ENCODE measurements around the gene FLNB. TPM values are rescaled to one million over a fixed set of nuclear protein-coding genes. Genes with fewer than 3 reads are reported as not detected.

FLNB gene
- total and polyA plus RNA-seq, 9 of the 15 experiments (the other 6 are each of a cell fraction or from before 2014, with no cell fraction given) = 9.4 to 48.1 (median 25.6) TPM

- TF ChIP-seq MYNN (IDR thresholded peaks at IDR 0.05) (no peak), MYNN (CRISPR knock-in tag; IDR thresholded peaks at IDR 0.05) (no peak), BHLHE40 (IDR thresholded peaks at IDR 0.05; ENCODE audit: low read length) (no peak), ETS2 (tag; IDR thresholded peaks at IDR 0.05; ENCODE audit: borderline replicate concordance, poor library complexity, severe bottlenecking) (no peak), IFI16 (CRISPR knock-in tag; IDR thresholded peaks at IDR 0.05) (no peak), ZNF57 (CRISPR knock-in tag; IDR thresholded peaks at IDR 0.05) (no peak), ZBTB8A (IDR thresholded peaks at IDR 0.05; ENCODE audit: partially characterized antibody) (no peak), ZZZ3 (IDR thresholded peaks at IDR 0.05) (no peak), SMAD4 (CRISPR knock-in tag; conservative IDR thresholded peaks at IDR 0.05) (no peak), EP300 (IDR thresholded peaks at IDR 0.05; ENCODE audit: low read length) (no peak), ZBTB7A (IDR thresholded peaks at IDR 0.05; ENCODE audit: borderline replicate concordance, control insufficient read depth, low read depth, low read length) (no peak), TFAM (CRISPR knock-in tag; conservative IDR thresholded peaks at IDR 0.05) (no peak), KDM4B (IDR thresholded peaks at IDR 0.05; ENCODE audit: borderline replicate concordance in 2 of 2, low read depth in 1 of 2) (no peak), ZMIZ1 (IDR thresholded peaks at IDR 0.05; ENCODE audit: low read depth in 2 of 2, low read length in 2 of 2) (no peak), MED1 (CRISPR knock-in tag; IDR thresholded peaks at IDR 0.05; ENCODE audit: borderline replicate concordance) (no peak)
- FAIRE-seq (no peak), DNase-seq (ENCODE audit: extremely low read depth in 1 of 4, low spot score in 3 of 4) (no peak), ATAC-seq (no peak)
- Histone ChIP-seq H3K4me1 (replicated peaks in 1 of 2; ENCODE audit: control insufficient read depth in 2 of 2, insufficient read depth in 2 of 2, low read length in 2 of 2) (peaks cover 3 to 8% of the 10 kb centered on the region in 2 experiments; a peak in 4 of 5 replicates), H3K9me3 (replicated peaks; ENCODE audit: control insufficient read depth, insufficient read depth, low read depth, low read length) (no peaks in the 10 kb centered on the region), H3K4me2 (ENCODE audit: insufficient read depth, low read length) (no peak overlapping the region), H3K9ac (ENCODE audit: insufficient read depth in 1 of 2, low read depth in 2 of 2, low read length in 2 of 2) (no peak overlapping the region), H3K9me1 (ENCODE audit: control insufficient read depth, insufficient read depth, low read length) (no peaks in the 10 kb centered on the region), H3K27me3 (ENCODE audit: control insufficient read depth in 2 of 2, insufficient read depth in 2 of 2, low read length in 2 of 2) (no peaks in the 10 kb centered on the region), H4K20me1 (replicated peaks; ENCODE audit: control insufficient read depth, insufficient read depth, low read length) (no peaks in the 10 kb centered on the region), H3K27ac (ENCODE audit: extremely low read depth, low read depth, low read length) (no peak overlapping the region), H2AFZ (ENCODE audit: low read depth, low read length) (no peak overlapping the region), H3K79me2 (ENCODE audit: control insufficient read depth, insufficient read depth, low read length) (no peaks in the 10 kb centered on the region), H3K4me3 (no peak overlapping the region), H3K36me3 (ENCODE audit: control insufficient read depth, insufficient read depth, low read length) (no peaks in the 10 kb centered on the region)
- CTCF ChIA-PET (ENCODE audit: low intra/inter-chr PET ratio) = no interaction called here
- WGBS (ENCODE audit: insufficient coverage, low coverage, missing lambda C conversion rate) = 9% methylated on average over 6 of the region's 8 CpGs
- no TSS peak for BruUV-seq (replicated peaks)
- POLR2A ChIA-PET = no interaction called here
- intact Hi-C loops (cut with micrococcal nuclease) (no loop called here), in situ Hi-C loops (cut with MboI) (no loop called here)
Observed at GRCh38 chr3:57978316-57978715, 29.9 kb upstream of the FLNB start.

All from K562 (cell line).